Measurements from ENCODE around the gene CCDC40. TPM values are rescaled to one million over a fixed set of nuclear protein-coding genes. Genes with fewer than 3 reads are reported as not detected.

The CCDC40 gene
- polyA plus RNA-seq, 4 donors = 0.45 to 3.8 (median 1.0) TPM

GRCh38 chr17:80116921-80117380 lies 80.5 kb downstream of the CCDC40 start:
- Histone ChIP-seq H3K4me1 (ENCODE audit: control insufficient read depth in 3 of 3, insufficient read depth in 2 of 3, low read depth in 1 of 3, low read length in 2 of 3) (no peaks in the 10 kb centered on the region), H3K36me3 (ENCODE audit: control insufficient read depth in 3 of 3, insufficient read depth in 2 of 3, low read depth in 1 of 3, low read length in 3 of 3) (peaks cover 0 to 34% (median 0%) of the 10 kb centered on the region in 3 donors), H3K4me3 (ENCODE audit: low read depth in 1 of 3, low read length in 3 of 3) (no peak overlapping the region), H3K27me3 (ENCODE audit: control insufficient read depth in 3 of 3, insufficient read depth in 3 of 3, low read length in 3 of 3) (no peaks in the 10 kb centered on the region), H3K27ac (ENCODE audit: low read depth in 1 of 3, low read length in 2 of 3) (no peak overlapping the region), H3K9me3 (ENCODE audit: control insufficient read depth in 2 of 2, insufficient read depth in 1 of 2, low read depth in 1 of 2, low read length in 1 of 2) (peaks cover 0 to 10% of the 10 kb centered on the region in 2 donors)
- DNase-seq (no peak), FAIRE-seq (no peak)
- WGBS, 3 donors = 90 to 93% (median 92%) methylated on average over 13 of the region's 13 CpGs

GRCh38 chr17:80117491-80118401 lies 81.3 kb downstream of the CCDC40 start:
- DNase-seq (no peak), FAIRE-seq (no peak)
- Histone ChIP-seq H3K27me3 (ENCODE audit: control insufficient read depth in 3 of 3, insufficient read depth in 3 of 3, low read length in 3 of 3) (no peaks in the 10 kb centered on the region), H3K36me3 (ENCODE audit: control insufficient read depth in 3 of 3, insufficient read depth in 2 of 3, low read depth in 1 of 3, low read length in 3 of 3) (peaks cover 0 to 30% (median 0%) of the 10 kb centered on the region in 3 donors), H3K4me3 (ENCODE audit: low read depth in 1 of 3, low read length in 3 of 3) (no peak overlapping the region), H3K9me3 (ENCODE audit: control insufficient read depth in 2 of 2, insufficient read depth in 1 of 2, low read depth in 1 of 2, low read length in 1 of 2) (peaks cover 0 to 10% of the 10 kb centered on the region in 2 donors), H3K27ac (ENCODE audit: low read depth in 1 of 3, low read length in 2 of 3) (no peak overlapping the region), H3K4me1 (ENCODE audit: control insufficient read depth in 3 of 3, insufficient read depth in 2 of 3, low read depth in 1 of 3, low read length in 2 of 3) (no peaks in the 10 kb centered on the region)
- WGBS, 3 donors = 90 to 94% (median 90%) methylated on average over 28 to 31 of the region's 31 CpGs

- Histone ChIP-seq H3K27ac (ENCODE audit: low read depth in 1 of 3, low read length in 2 of 3) (no peak overlapping the region), H3K27me3 (ENCODE audit: control insufficient read depth in 3 of 3, insufficient read depth in 3 of 3, low read length in 3 of 3) (no peaks in the 10 kb centered on the region), H3K36me3 (ENCODE audit: control insufficient read depth in 3 of 3, insufficient read depth in 2 of 3, low read depth in 1 of 3, low read length in 3 of 3) (peaks cover 0 to 24% (median 0%) of the 10 kb centered on the region in 3 donors), H3K4me3 (ENCODE audit: low read depth in 1 of 3, low read length in 3 of 3) (no peak overlapping the region), H3K9me3 (ENCODE audit: control insufficient read depth in 2 of 2, insufficient read depth in 1 of 2, low read depth in 1 of 2, low read length in 1 of 2) (peaks cover 0 to 10% of the 10 kb centered on the region in 2 donors), H3K4me1 (ENCODE audit: control insufficient read depth in 3 of 3, insufficient read depth in 2 of 3, low read depth in 1 of 3, low read length in 2 of 3) (no peaks in the 10 kb centered on the region)
- no peak for FAIRE-seq
- WGBS, 3 donors = 88 to 90% (median 89%) methylated on average over 35 of the region's 35 CpGs
- DNase-seq = no peak
These were observed 82.3 kb downstream of the CCDC40 start for GRCh38 chr17:80118601-80119270.

- Histone ChIP-seq H3K4me3 (ENCODE audit: low read depth in 1 of 3, low read length in 3 of 3) (no peak overlapping the region), H3K9me3 (ENCODE audit: control insufficient read depth in 2 of 2, insufficient read depth in 1 of 2, low read depth in 1 of 2, low read length in 1 of 2) (peaks cover 0 to 10% of the 10 kb centered on the region in 2 donors), H3K36me3 (ENCODE audit: control insufficient read depth in 3 of 3, insufficient read depth in 2 of 3, low read depth in 1 of 3, low read length in 3 of 3) (peaks cover 0 to 24% (median 0%) of the 10 kb centered on the region in 3 donors), H3K27ac (ENCODE audit: low read depth in 1 of 3, low read length in 2 of 3) (no peak overlapping the region), H3K4me1 (ENCODE audit: control insufficient read depth in 3 of 3, insufficient read depth in 2 of 3, low read depth in 1 of 3, low read length in 2 of 3) (peaks cover 0 to 2% (median 0%) of the 10 kb centered on the region in 3 donors), H3K27me3 (ENCODE audit: control insufficient read depth in 3 of 3, insufficient read depth in 3 of 3, low read length in 3 of 3) (no peaks in the 10 kb centered on the region)
- FAIRE-seq (no peak), DNase-seq (no peak)
- WGBS, 3 donors = 91 to 93% (median 91%) methylated on average over 23 to 24 of the region's 24 CpGs
These were observed 82.9 kb downstream of the CCDC40 start for GRCh38 chr17:80119271-80119791.

- H3K27me3 ChIP-seq (ENCODE audit: control insufficient read depth in 3 of 3, insufficient read depth in 3 of 3, low read length in 3 of 3) = peaks cover 0 to 2% (median 0%) of the 10 kb centered on the region in 3 donors
- no peak overlapping the region for H3K27ac ChIP-seq (ENCODE audit: low read depth in 1 of 3, low read length in 2 of 3)
- 80 to 89% (median 86%) methylated on average over 9 of the region's 9 CpGs for WGBS, 3 donors
- no peak for DNase-seq
- peaks cover 0 to 4% (median 0%) of the 10 kb centered on the region in 3 donors for H3K4me1 ChIP-seq (ENCODE audit: control insufficient read depth in 3 of 3, insufficient read depth in 2 of 3, low read depth in 1 of 3, low read length in 2 of 3)
- peaks cover 0 to 24% (median 0%) of the 10 kb centered on the region in 3 donors for H3K36me3 ChIP-seq (ENCODE audit: control insufficient read depth in 3 of 3, insufficient read depth in 2 of 3, low read depth in 1 of 3, low read length in 3 of 3)
- H3K9me3 ChIP-seq (ENCODE audit: control insufficient read depth in 2 of 2, insufficient read depth in 1 of 2, low read depth in 1 of 2, low read length in 1 of 2) = peaks cover 0 to 9% of the 10 kb centered on the region in 2 donors
- no peak overlapping the region for H3K4me3 ChIP-seq (ENCODE audit: low read depth in 1 of 3, low read length in 3 of 3)
- no peak for FAIRE-seq
These were observed 83.4 kb downstream of the CCDC40 start for GRCh38 chr17:80119839-80120238.

GRCh38 chr17:80122026-80122575 lies 85.7 kb downstream of the CCDC40 start:
- peaks cover 0 to 4% (median 0%) of the 10 kb centered on the region in 3 donors for H3K4me1 ChIP-seq (ENCODE audit: control insufficient read depth in 3 of 3, insufficient read depth in 2 of 3, low read depth in 1 of 3, low read length in 2 of 3)
- H3K9me3 ChIP-seq (ENCODE audit: control insufficient read depth in 2 of 2, insufficient read depth in 1 of 2, low read depth in 1 of 2, low read length in 1 of 2) = no peaks in the 10 kb centered on the region
- FAIRE-seq (no peak), DNase-seq (no peak)
- peaks cover 0 to 4% (median 2%) of the 10 kb centered on the region in 3 donors for H3K27me3 ChIP-seq (ENCODE audit: control insufficient read depth in 3 of 3, insufficient read depth in 3 of 3, low read length in 3 of 3)
- 88 to 90% (median 89%) methylated on average over 17 of the region's 17 CpGs for WGBS, 3 donors
- no peak overlapping the region for H3K4me3 ChIP-seq (ENCODE audit: low read depth in 1 of 3, low read length in 3 of 3)
- H3K36me3 ChIP-seq (ENCODE audit: control insufficient read depth in 3 of 3, insufficient read depth in 2 of 3, low read depth in 1 of 3, low read length in 3 of 3) = peaks cover 0 to 20% (median 0%) of the 10 kb centered on the region in 3 donors
- no peak overlapping the region for H3K27ac ChIP-seq (ENCODE audit: low read depth in 1 of 3, low read length in 2 of 3)

- no peak for DNase-seq
- FAIRE-seq = no peak
- WGBS, 3 donors = 81 to 91% (median 85%) methylated on average over 6 of the region's 6 CpGs
- peaks cover 0 to 4% (median 2%) of the 10 kb centered on the region in 3 donors for H3K27me3 ChIP-seq (ENCODE audit: control insufficient read depth in 3 of 3, insufficient read depth in 3 of 3, low read length in 3 of 3)
- H3K4me3 ChIP-seq (ENCODE audit: low read depth in 1 of 3, low read length in 3 of 3) = no peak overlapping the region
- no peaks in the 10 kb centered on the region for H3K9me3 ChIP-seq (ENCODE audit: control insufficient read depth in 2 of 2, insufficient read depth in 1 of 2, low read depth in 1 of 2, low read length in 1 of 2)
- peaks cover 0 to 12% (median 0%) of the 10 kb centered on the region in 3 donors for H3K36me3 ChIP-seq (ENCODE audit: control insufficient read depth in 3 of 3, insufficient read depth in 2 of 3, low read depth in 1 of 3, low read length in 3 of 3)
- H3K27ac ChIP-seq (ENCODE audit: low read depth in 1 of 3, low read length in 2 of 3) = no peak overlapping the region
- H3K4me1 ChIP-seq (ENCODE audit: control insufficient read depth in 3 of 3, insufficient read depth in 2 of 3, low read depth in 1 of 3, low read length in 2 of 3) = peaks cover 0 to 4% (median 0%) of the 10 kb centered on the region in 3 donors
These were observed 86.6 kb downstream of the CCDC40 start for GRCh38 chr17:80122926-80123505.

Measured in small intestine (tissue), 7 donors.